BLaER1 (cell line): ENCODE data around the gene SERTAD2.
A peak's percentile ranks its signal among the peaks of the same experiment; 100 is the strongest.

Experiments used
- H3K27ac ChIP-seq: shearing (Covaris generic); formaldehyde crosslinking; 2 replicates; pipeline ENCODE4 v1.8.1; 2022
- H3K27me3 ChIP-seq: shearing (Covaris generic); formaldehyde crosslinking; 2 replicates; pipeline ENCODE4 v1.8.1; 2022
- H3K36me3 ChIP-seq: shearing (Covaris generic); formaldehyde crosslinking; 2 replicates; pipeline ENCODE4 v1.8.1; 2022
- H3K4me1 ChIP-seq: shearing (Covaris generic); formaldehyde crosslinking; 2 replicates; pipeline ENCODE4 v1.8.1; 2022
- H3K4me2 ChIP-seq: shearing (Covaris generic); formaldehyde crosslinking; 2 replicates; pipeline ENCODE4 v1.8.1; 2022
- H3K4me3 ChIP-seq: shearing (Covaris generic); formaldehyde crosslinking; 2 replicates; pipeline ENCODE4 v1.8.1; 2022
- H3K9ac ChIP-seq: shearing (Covaris generic); formaldehyde crosslinking; 2 replicates; pipeline ENCODE4 v1.8.1; 2022
- H3K9me3 ChIP-seq: shearing (Covaris generic); formaldehyde crosslinking; 2 replicates; pipeline ENCODE4 v1.8.1; 2022
- H4K20me1 ChIP-seq: shearing (Covaris generic); formaldehyde crosslinking; 2 replicates; pipeline ENCODE4 v1.8.1; 2022
- Cebpa-rat ChIP-seq: shearing (Covaris generic); IDR thresholded peaks from 2 replicates; pipeline ENCODE4 v1.8.1; 2022

The SERTAD2 gene

DNA sequence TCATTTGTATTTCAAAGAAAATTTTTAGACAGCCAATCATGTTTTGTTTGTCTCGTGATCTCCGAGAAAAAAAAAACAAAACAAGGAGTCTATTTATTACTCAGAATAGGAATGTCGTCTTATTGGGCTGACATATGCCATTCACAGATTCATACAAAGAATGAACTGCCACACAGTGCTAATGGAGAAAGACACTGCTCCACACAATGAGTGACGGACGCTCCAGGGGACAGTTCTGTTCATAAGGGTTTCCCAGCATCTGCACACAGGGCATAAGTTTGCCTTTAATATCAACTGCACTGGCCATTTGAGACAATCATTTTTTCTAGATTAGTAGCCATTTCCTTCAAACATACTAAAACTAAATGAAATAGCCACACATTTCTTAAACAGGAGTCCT is 3.4 kb downstream of the SERTAD2 start:
- H3K27ac ChIP-seq: no peak overlapping the region
- no peak overlapping the region for H3K4me3 ChIP-seq
- H3K9ac ChIP-seq: no peak overlapping the region
- no peaks in the 10 kb centered on the region for H3K9me3 ChIP-seq
- H4K20me1 ChIP-seq: peaks cover 77% of the 10 kb centered on the region
- no peak overlapping the region for H3K4me2 ChIP-seq
- no peaks in the 10 kb centered on the region for H3K36me3 ChIP-seq
- H3K27me3 ChIP-seq: no peaks in the 10 kb centered on the region
- no peak for TF ChIP-seq Cebpa-rat
- H3K4me1 ChIP-seq: peaks cover 59% of the 10 kb centered on the region

- Histone ChIP-seq H3K9me3 (no peaks in the 10 kb centered on the region), H3K4me3 (no peak overlapping the region), H4K20me1 (peaks cover 83% of the 10 kb centered on the region), H3K27me3 (no peaks in the 10 kb centered on the region), H3K27ac (no peak overlapping the region), H3K4me2 (no peak overlapping the region; the same call in 1 of the 2 replicates), H3K36me3 (no peaks in the 10 kb centered on the region), H3K4me1 (peaks cover 58% of the 10 kb centered on the region), H3K9ac (no peak overlapping the region)
- TF ChIP-seq Cebpa-rat: no peak
Observed at GRCh38 chr2:64649626-64650025, 4.1 kb downstream of the SERTAD2 start.

DNA sequence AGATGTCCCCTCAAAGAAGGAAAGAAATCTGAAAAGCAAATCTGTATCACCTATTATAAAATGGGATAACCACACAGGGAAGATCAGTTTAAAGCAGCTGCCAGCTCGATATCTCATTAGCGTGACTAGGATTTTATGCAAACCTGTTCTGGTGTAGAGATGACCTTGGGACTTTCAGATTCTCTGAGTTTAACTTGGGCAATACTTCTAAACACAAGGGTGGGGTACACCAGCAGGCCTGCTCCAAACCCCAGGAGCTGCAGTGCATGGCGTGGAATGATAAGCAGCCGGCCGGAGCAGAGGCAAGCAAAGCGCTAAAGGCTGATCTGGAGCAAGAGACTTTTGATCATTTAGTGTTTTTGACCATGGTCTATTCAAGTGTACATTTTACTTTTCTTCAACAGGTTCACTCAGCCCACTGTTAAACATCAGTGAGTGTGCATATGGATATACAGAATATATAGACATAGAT is 4.7 kb downstream of the SERTAD2 start:
- Histone ChIP-seq H3K9me3 (no peaks in the 10 kb centered on the region), H3K4me2 (no peak overlapping the region), H3K9ac (no peak overlapping the region), H3K4me1 (peaks cover 59% of the 10 kb centered on the region), H4K20me1 (peaks cover 89% of the 10 kb centered on the region), H3K36me3 (no peaks in the 10 kb centered on the region), H3K27me3 (no peaks in the 10 kb centered on the region), H3K27ac (no peak overlapping the region), H3K4me3 (no peak overlapping the region)
- TF ChIP-seq Cebpa-rat: no peak

DNA sequence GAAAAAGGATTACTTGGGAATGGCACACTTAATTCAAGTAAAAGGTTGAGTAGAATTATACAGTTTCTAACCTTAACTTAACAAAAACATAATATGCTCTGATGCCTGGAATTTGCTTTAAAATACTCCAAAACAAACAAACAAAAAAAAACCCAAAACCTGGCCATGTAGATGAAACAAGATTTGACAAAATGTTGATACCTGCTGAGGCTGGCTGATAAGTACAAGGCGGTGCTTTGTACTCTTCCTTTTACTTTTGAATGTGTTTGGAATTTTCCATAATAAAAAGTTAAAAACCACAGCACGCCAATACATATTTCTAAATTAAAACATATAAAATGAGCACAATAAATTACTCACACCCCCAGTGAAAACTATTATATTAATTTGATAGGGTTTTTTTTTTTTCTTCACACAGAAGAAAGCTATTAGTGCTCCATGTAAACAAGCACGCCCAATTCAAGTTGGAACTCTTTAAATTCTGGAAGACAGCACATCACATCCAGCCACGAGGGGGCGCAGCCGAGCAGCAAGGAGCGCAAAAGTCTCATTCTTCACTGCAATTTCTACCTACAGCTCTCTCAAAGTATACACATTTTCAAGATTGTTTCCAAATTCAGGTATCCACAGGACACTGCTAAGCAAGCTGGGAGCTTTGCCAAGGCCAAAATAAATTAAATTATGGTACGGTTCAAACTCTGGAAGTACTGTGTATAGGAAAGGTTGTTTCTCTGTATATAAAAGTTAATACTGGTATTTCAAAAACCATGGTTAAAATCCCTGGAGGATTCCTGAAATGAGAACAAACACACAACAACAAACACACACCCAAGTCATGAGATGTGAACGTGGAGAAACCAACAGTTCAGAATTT is 7.5 kb downstream of the SERTAD2 start:
- Histone ChIP-seq H3K36me3 (0 out of 2 replicates have a peak, but pooled peaks cover 7% of the 10 kb centered on the region), H3K27me3 (no peaks in the 10 kb centered on the region), H3K4me3 (no peak overlapping the region), H3K4me2 (peak overlapping the region; percentile 97), H3K9ac (no peak overlapping the region), H3K9me3 (no peaks in the 10 kb centered on the region), H3K27ac (no peak overlapping the region), H3K4me1 (peaks cover 73% of the 10 kb centered on the region), H4K20me1 (peaks cover 100% of the 10 kb centered on the region)
- TF ChIP-seq Cebpa-rat: no peak

DNA sequence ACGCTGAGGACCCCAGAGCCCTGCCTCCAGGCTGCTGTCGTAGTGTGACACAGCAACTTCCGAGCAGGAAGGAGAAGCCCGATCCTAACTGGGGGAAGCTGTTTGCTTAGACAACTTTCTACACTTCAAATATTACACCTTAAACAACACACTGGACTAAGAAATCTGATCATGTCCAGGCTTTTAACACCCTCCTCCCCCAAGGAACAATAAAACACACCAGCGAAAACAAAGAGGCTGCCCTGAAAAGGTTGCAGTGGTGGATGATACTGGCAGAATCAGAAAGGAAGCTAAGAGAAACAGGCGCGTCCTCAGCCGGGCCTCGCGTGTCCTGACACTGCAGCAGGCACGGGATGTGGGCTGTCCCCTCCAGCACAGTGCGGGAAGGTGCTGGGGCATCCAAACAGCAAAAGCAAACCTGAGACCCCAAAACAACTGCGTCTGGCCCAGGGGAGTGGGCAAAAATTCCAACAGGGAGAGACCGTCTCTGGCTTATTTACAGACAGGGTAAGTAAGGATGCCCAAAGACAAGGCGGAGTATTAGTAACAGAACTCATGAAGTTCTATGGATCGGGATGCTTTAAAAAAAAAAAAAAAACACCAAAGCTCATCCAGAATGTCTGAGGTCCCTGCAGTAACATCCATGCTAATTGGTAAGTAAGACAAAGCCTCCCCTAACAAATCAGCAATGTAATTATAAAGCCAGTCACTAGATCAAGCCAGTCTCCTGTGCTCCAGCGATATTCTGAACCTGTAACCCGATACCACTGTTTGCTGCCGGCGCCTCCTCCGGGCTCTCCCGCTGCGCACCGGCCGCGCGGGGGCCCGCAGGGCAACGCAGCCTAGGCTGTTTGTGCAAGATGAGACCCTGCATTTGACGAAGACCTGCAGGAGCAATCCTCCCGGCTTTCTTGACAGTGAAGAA is 9.0 kb downstream of the SERTAD2 start:
- H3K27me3 ChIP-seq: no peaks in the 10 kb centered on the region
- H4K20me1 ChIP-seq: peaks cover 100% of the 10 kb centered on the region
- peaks cover 77% of the 10 kb centered on the region for H3K4me1 ChIP-seq
- peak overlapping the region; percentile 67 for H3K4me3 ChIP-seq
- H3K9me3 ChIP-seq: no peaks in the 10 kb centered on the region
- H3K27ac ChIP-seq: peak overlapping the region; percentile 82
- no peak for TF ChIP-seq Cebpa-rat
- 0 out of 2 replicates have a peak, but pooled peaks cover 8% of the 10 kb centered on the region for H3K36me3 ChIP-seq
- H3K9ac ChIP-seq: peak overlapping the region; percentile 79
- H3K4me2 ChIP-seq: peak overlapping the region; percentile 97

- peaks cover 99% of the 10 kb centered on the region for H4K20me1 ChIP-seq
- H3K9me3 ChIP-seq: no peaks in the 10 kb centered on the region
- H3K4me2 ChIP-seq: peak overlapping the region; percentile 97
- peak overlapping the region; percentile 67 for H3K4me3 ChIP-seq
- TF ChIP-seq Cebpa-rat: no peak
- H3K36me3 ChIP-seq: 0 out of 2 replicates have a peak, but pooled peaks cover 8% of the 10 kb centered on the region
- H3K4me1 ChIP-seq: peaks cover 77% of the 10 kb centered on the region
- H3K27ac ChIP-seq: peak overlapping the region; percentile 82
- H3K27me3 ChIP-seq: no peaks in the 10 kb centered on the region
- peak overlapping the region; percentile 79 for H3K9ac ChIP-seq
Observed at GRCh38 chr2:64643838-64644457, 9.8 kb downstream of the SERTAD2 start.

- 0 out of 2 replicates have a peak, but pooled peaks cover 8% of the 10 kb centered on the region for H3K36me3 ChIP-seq
- no peak overlapping the region for H3K4me3 ChIP-seq
- H3K9ac ChIP-seq: no peak overlapping the region
- H4K20me1 ChIP-seq: peaks cover 86% of the 10 kb centered on the region
- TF ChIP-seq Cebpa-rat: no peak
- no peak overlapping the region for H3K4me2 ChIP-seq
- no peak overlapping the region for H3K27ac ChIP-seq
- H3K9me3 ChIP-seq: no peaks in the 10 kb centered on the region
- H3K27me3 ChIP-seq: no peaks in the 10 kb centered on the region
- H3K4me1 ChIP-seq: peaks cover 85% of the 10 kb centered on the region
Observed at GRCh38 chr2:64641599-64641998, 12.1 kb downstream of the SERTAD2 start.

DNA sequence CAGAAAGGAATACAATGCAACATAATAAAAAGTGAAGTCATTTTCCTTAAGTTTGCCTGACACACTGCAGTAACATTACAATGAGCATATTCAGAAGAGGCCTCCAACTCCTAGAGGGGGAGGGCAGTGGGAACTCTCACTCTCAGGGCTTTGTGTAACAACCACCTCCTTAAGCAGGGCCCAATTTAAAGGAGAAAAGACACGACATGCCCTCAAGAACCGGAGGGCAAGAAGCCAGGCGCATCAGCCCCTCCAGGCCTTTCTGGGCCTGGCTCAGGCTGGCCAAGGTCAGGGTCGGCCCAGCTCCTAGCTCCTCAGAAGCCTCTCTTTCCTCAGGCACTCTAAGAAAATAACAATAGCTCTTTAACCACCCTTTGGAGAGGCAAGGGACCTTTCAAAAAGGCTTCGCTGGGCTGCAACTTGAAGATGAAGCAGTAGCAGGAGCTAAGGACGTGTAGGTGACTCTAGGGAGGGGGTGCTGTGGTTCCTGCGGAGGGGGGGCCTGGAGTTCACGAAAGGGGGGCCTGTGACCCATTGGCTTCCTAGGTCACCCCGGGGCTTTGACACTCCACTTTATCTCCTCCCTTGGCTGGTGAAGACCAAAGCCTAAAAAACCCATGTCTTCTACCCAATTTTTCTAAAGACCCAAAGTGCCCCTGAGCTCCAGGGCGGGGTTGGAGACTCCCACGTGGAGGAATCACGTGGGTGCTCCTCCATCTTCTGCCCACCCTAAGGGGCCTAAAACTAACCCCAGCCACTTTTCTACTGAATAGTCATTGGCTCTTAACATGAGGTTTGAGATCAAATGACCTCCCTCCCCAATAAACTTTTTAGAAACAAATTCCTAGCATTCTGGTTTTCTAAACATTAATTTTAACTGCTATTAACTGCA is 13.3 kb downstream of the SERTAD2 start:
- Histone ChIP-seq H3K4me2 (peak overlapping the region; percentile 2; the same call in 1 of the 2 replicates), H3K9me3 (no peaks in the 10 kb centered on the region), H3K27ac (no peak overlapping the region), H3K27me3 (no peaks in the 10 kb centered on the region), H3K4me1 (peaks cover 84% of the 10 kb centered on the region), H3K4me3 (no peak overlapping the region), H3K36me3 (peaks cover 18% of the 10 kb centered on the region), H3K9ac (no peak overlapping the region), H4K20me1 (peaks cover 74% of the 10 kb centered on the region)
- TF ChIP-seq Cebpa-rat: no peak

- Histone ChIP-seq H3K4me3 (no peak overlapping the region), H3K9me3 (no peaks in the 10 kb centered on the region), H4K20me1 (peaks cover 67% of the 10 kb centered on the region), H3K27ac (no peak overlapping the region), H3K27me3 (no peaks in the 10 kb centered on the region), H3K9ac (no peak overlapping the region), H3K4me2 (no peak overlapping the region), H3K4me1 (peaks cover 78% of the 10 kb centered on the region), H3K36me3 (peaks cover 25% of the 10 kb centered on the region)
- no peak for TF ChIP-seq Cebpa-rat
Observed at GRCh38 chr2:64639691-64640090, 14.0 kb downstream of the SERTAD2 start.
